Stimulated activated CD8-positive, alpha-beta memory T cell treated with anti-CD3 and anti-CD28 coated beads, Interleukin-7, amount 100 ng/mL, for 1 hour (primary cell): ENCODE measurements around the gene MAP1LC3A.
"Not testable (repeated sequence)": the region's sequence is repeated elsewhere in the genome, so short reads cannot be mapped to it uniquely, and the experiment has no call there.

Experiments used
- DNase-seq, 2 donors: peaks; one replicate each; pipeline ENCODE4 v3.0.0-alpha.2; 2020; ENCODE audit warnings: low read depth in 2 of 2

Gene MAP1LC3A

GRCh38 chr20:34558320-34559218 is at the start of gene MAP1LC3A:
TSS of gene MAP1LC3A (plus strand) at chr20:34558718. CDS start at chr20:34558869, 151 bp downstream.
- DNase-seq = peak; percentile 88

DNA sequence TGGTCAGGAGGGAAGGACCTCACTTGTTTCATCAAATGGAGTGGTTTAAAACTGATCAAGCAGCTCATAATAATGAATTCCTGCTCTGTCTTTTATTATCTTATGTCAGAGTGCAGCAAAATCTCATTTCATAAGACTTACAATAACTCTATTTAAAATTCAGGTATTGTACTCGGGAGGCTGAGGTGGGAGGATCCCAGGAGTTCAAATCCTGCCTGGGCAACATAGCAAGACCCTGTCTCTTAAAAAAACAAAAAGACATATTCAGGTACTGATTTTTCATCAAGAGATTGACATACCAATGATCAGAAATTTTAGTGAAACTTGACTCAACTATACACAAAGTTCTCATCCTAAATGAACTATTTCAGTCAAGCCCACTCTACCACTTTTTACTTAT is 47.9 kb upstream of the MAP1LC3A start:
- DNase-seq = no peak

GRCh38 chr20:34511891-34512265 is 46.6 kb upstream of the MAP1LC3A start:
- DNase-seq = no peak

DNA sequence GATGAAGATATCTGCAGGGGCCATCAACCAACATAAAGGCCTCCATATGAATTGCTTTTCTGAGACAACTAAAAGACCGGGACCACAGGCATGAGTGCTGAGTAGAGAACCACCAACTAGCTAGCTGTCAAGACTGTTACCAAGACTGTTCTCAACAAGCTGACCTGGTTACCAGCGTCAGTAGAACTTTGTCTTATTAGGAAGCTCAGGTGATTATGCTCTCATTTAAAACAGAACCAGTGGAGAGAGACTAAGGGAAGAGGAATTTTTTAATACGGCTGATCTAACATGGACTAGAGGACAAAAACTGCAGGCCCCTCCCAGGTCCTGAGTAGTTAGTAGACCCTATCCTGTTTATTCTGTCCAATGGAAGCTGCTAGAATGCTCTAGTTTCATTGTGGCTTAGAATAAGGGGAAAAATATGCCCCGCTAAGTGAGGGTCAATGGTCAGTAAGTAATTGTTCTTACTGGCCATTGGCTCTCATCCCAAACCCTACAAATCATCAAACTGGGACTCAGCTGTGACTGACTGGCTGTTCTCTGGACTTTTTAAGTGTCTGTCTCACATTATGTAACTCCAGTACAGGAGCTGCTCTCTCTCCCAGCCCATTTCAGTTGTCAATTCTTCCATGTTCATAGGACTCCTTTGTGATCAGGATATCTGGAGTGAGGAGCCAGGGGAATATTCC is 46.1 kb upstream of the MAP1LC3A start:
- DNase-seq = no peak

- no peak for DNase-seq
Measured at GRCh38 chr20:34512955-34513419, 45.5 kb upstream of the MAP1LC3A start.

GRCh38 chr20:34514034-34514433 is 44.5 kb upstream of the MAP1LC3A start:
- DNase-seq = not testable (repeated sequence)

GRCh38 chr20:34514897-34515483 is 43.5 kb upstream of the MAP1LC3A start:
- DNase-seq = no peak

DNA sequence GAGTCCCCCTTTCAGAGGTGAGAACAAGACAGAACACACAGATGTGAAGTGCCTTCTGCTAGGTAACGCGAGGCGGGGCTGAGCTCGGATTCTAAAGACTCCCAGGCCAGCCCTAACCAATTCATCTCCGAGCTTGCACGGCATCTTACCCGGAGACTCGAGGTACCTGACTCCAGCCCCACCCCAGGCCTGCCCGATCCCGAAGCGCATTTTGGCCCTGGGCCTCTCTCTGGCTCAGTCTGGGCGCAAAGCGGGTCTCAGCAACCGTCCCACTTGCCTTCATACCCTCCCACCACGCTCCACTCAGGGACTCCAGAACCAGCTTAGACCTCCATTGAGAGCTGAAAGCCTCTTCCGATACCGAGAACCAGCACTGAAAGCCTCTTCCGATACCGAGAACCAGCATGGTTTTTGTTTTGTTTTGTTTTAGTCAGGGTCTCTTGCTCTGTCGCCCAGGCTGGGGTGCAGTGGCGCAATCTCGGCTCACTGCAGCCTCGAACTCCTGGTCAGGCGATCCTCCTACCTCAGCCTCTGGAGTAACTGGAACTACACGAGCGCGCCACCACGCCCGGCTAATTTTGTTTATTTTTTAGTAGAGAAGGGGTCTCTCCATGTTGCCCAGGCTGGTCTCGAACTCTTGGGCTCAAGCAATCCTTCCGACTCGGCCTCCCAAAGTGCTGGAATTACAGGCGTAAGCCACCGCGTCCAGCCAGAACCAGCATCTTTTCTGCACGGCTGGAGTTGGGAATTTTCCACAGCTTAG is 42.9 kb upstream of the MAP1LC3A start:
- peak in 1 of 2 donors; percentile 44 for DNase-seq

DNA sequence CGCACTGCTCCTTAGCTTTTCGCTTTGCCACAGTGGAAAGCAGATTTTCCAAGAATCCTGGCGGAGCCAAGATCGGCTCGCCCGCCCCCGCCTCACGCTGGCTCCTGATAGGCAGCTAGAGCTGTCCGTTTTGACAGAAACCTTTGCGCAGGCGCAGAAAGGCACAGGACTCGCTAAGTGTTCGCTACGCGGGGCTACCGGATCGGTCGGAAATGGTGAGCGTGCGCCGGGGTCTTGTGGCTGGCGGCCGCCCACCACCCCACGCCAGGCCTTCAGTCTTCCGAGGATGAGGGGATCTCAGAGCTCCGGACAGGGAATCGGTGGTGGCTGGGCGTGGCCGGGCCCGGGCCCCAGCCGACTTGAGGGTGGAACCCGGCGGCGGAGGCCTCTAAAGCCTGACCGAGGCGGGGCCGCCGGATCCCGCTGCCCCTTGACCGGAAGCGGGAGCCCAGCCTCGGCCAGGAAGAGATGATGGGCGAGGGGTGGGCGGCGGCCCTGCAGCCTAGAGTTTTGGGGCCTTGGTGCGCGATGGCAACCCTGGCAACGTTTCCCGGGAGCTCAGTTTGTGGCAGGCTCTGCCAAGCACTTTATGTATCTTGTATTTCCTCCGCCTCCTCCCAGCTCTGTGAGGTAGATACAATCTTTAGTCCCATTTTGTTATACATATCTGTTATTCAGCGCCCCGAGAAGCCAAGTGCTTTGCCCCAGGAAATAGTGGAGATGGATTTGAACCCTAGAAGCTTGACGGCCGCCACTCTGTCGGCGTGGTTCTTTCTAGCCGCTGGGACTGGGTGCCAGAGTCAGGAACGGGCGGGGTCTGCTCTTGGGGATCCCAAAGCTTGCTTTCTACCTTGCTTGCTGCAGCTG is 42.0 kb upstream of the MAP1LC3A start, which contains the start of gene DYNLRB1:
Gene DYNLRB1 (plus strand): TSS at position 176 of the 867 bp plus-strand sequence. CDS start 37 bp downstream, at position 213.
- peak; percentile 87 to 93 for DNase-seq

DNA sequence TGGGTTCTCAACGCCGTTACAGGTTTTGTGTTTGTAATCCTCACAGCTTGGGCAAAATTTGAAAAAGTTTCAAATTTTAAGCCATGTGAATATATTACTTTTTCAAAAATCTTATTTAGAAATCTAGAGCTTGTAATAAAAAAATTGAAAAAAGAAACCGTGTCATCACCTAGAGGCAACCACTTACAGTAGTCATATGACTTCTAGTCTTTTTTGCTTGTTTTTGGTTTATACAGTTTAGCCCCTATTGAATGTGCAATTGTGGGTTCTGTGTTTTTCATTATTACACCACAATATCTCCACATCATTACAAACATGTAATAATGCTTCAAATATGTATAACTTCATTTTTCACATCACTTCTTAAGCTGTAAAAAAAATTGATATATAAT is 41.4 kb upstream of the MAP1LC3A start:
- no peak for DNase-seq

DNA sequence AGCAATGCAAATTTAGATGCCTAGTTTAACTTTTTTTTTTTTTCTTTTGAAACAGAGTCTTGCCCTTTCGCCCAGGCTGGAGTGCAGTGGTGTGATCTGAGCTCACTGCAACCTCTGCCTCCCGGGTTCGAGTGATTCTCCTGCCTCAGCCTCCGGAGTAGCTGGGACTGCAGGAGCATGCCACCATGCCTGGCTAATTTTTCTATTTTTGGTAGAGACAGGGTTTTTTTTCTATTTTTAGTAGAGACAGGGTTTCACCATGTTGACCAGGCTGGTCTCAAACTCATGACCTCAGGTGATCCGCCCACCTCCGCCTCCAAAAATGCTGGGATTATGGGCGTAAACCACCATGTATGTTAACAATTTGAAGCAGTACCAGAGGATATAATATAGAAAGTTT is 39.7 kb upstream of the MAP1LC3A start:
- DNase-seq = not testable (repeated sequence)

GRCh38 chr20:34519841-34520240 is 38.7 kb upstream of the MAP1LC3A start:
- not testable (repeated sequence) for DNase-seq

DNA sequence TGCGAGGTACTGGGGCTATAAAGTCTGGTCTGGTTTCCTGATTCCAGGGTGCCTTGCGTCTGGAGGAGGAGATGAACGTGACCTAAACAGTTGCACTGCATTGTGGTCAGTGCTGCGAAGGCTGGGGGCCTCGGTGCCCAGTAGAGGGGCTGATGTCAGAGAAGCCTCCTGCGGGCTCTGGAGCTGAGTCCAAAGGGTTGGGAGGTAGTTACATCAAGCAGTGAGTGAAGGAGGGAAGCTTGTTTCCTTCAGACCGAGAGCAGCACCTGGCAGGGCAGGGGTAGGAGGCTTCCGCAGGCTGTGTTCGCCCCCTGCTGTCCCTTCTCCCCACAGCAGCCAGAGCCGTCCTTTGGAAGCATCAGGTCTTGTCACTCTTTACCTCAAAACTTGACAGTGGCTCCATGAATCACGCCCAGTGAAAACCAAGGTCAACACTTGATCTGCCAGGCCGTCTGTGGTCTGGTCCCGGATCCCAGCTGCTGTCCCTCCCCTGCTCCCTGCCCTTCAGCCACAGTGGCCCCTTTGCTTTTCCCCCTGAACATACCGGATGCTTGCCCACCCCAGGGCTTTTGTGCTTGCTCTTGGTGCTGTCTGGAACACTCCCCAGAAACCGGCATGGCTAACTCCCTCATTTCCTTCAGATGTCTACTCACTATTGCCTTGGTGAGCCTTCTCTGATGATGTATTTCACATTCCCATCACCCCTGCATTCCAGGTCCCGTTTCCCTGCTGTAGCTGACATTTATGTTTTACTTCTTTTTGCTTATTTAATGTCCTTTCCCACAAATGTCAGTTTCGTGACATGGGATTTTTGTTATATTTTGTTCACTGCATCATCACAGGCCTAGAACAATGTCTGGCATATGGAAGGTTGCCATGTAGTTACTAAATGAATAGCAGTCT is 35.3 kb upstream of the MAP1LC3A start:
- DNase-seq = no peak

DNA sequence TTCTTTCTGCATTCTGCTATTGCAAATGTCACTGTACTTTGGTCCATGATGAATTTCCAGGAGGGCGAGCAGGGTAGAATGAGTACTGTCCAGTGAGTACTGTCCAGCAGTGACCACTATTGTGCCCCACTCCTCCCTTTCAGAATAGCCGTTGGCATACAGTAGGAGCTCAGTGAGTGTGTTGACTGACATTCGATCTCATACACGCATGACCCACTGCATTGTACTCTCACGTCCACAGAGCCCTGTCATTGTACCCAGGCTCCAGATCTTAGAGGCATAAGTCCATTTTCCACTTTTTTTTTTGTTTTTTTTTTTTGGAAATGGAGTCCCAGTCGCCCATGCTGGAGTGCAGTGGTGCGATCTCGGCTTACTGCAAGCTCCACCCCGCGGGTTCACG is 34.1 kb upstream of the MAP1LC3A start:
- DNase-seq = no peak

- no peak for DNase-seq
Measured at GRCh38 chr20:34525342-34525708, 33.2 kb upstream of the MAP1LC3A start.

DNA sequence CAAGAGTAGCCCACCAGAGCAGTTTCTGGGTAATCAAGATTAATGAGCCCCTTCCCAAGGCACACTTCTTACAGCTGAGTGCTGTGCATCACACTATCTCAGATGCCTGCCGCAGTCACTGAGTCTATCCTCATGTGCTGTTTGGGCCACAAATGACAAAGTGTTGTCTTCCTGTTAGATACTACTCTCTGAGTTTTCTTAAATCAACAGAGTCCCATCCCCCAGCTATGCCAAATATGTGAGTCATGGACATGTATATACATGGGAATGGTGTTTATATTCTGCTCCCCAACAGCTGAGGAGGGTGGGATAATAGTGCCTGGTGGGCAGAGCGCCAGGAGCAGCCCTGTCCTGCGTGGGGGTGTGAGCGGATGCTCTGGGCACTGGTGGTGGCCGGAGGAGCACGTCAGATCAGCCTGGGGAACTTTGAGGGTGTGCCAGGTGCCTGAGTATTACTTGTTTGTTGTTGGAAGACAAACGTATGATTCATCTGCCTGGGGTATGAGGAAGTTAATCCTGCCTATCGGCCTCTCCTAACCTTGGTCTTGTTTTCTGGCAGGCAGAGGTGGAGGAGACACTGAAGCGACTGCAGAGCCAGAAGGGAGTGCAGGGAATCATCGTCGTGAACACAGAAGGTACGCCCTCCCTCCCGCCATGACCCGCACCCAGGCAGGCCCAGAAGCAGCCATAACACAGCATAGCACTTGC is 32.7 kb upstream of the MAP1LC3A start:
- no peak for DNase-seq

DNA sequence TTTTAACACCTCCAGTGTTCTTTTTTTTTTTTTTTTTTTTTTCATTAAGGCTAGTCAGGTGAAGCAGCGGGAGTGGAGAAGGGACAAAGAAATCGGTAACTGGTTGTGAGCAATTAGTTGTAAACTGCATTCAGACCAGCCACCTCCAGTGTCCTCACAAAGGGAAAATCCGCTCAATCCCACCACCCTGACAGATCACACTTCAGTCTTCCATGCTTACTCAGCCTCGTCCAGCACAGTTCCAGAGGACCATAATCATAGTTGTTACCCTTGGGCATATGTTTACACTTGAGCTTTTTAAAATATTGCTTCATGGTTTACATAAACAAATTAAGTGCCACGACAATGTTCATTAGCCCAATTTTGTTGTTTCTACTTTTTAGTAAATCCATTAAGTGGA is 32.1 kb upstream of the MAP1LC3A start:
- no peak for DNase-seq

DNA sequence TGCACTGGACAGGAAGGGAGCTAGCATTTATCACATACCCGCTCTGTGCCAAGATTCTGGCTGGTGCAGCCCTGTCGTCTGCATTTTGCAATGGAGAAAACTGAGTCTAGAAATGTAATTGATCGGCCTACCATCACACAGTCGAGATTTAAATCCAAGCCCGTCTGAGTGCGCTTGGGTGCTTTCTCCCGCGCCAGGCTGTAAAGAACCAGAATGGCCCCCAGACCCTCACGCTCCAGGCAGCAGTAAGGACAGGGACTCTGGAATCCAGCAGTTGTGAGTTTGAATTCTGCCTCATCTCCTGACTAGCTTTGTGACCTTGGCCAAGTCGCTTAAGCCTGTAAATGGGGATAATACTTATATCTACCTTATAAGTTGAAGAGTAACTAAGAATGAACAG is 31.5 kb upstream of the MAP1LC3A start:
- no peak for DNase-seq

- no peak for DNase-seq
Measured at GRCh38 chr20:34528921-34529297, 29.6 kb upstream of the MAP1LC3A start.
